Measurements from ENCODE around the gene PDP2.

The PDP2 gene

GRCh38 chr16:66846266-66846665 lies 34.0 kb upstream of the PDP2 start:
- TF ChIP-seq SPI1 (IDR thresholded peaks at IDR 0.05; ENCODE audit: borderline replicate concordance, low read depth) = no peak
- no peak for TF ChIP-seq GABPA (IDR thresholded peaks at IDR 0.05; ENCODE audit: low read depth)
- TF ChIP-seq POLR2AphosphoS5 (IDR thresholded peaks at IDR 0.05; ENCODE audit: low read depth) = no peak
- no peak for TF ChIP-seq CTCF (IDR thresholded peaks at IDR 0.05; ENCODE audit: insufficient read depth, low read length)
- no peak for TF ChIP-seq REST (IDR thresholded peaks at IDR 0.05; ENCODE audit: insufficient replicate concordance, low read depth)
- no peak overlapping the region for H3K4me3 ChIP-seq (replicated peaks; ENCODE audit: insufficient read depth, low read length)
- peaks cover 18% of the 10 kb centered on the region for H3K27me3 ChIP-seq (ENCODE audit: insufficient read depth, poor library complexity, severe bottlenecking)

GRCh38 chr16:66846831-66847230 lies 33.5 kb upstream of the PDP2 start:
- H3K27me3 ChIP-seq (ENCODE audit: insufficient read depth, poor library complexity, severe bottlenecking) = peaks cover 18% of the 10 kb centered on the region
- no peak overlapping the region for H3K4me3 ChIP-seq (replicated peaks; ENCODE audit: insufficient read depth, low read length)
- H3K27ac ChIP-seq (replicated peaks) = no peak overlapping the region
- no peak for TF ChIP-seq SPI1 (IDR thresholded peaks at IDR 0.05; ENCODE audit: borderline replicate concordance, low read depth)
- no peak for TF ChIP-seq POLR2AphosphoS5 (IDR thresholded peaks at IDR 0.05; ENCODE audit: low read depth)
- TF ChIP-seq REST (IDR thresholded peaks at IDR 0.05; ENCODE audit: insufficient replicate concordance, low read depth) = no peak
- DNase-seq (ENCODE audit: low read depth in 1 of 2, low spot score in 1 of 2) = no peak

More at GRCh38 chr16:66846266-66846665, 34.0 kb upstream of the PDP2 start:
- no peak for DNase-seq (ENCODE audit: low read depth in 1 of 2, low spot score in 1 of 2)
- H3K27ac ChIP-seq (replicated peaks) = no peak overlapping the region

- peaks cover 18% of the 10 kb centered on the region for H3K27me3 ChIP-seq (ENCODE audit: insufficient read depth, poor library complexity, severe bottlenecking)
- no peak overlapping the region for H3K4me3 ChIP-seq (replicated peaks; ENCODE audit: insufficient read depth, low read length)
- TF ChIP-seq REST (IDR thresholded peaks at IDR 0.05; ENCODE audit: insufficient replicate concordance, low read depth) (no peak), GABPA (IDR thresholded peaks at IDR 0.05; ENCODE audit: low read depth) (no peak), CTCF (IDR thresholded peaks at IDR 0.05; ENCODE audit: insufficient read depth, low read length) (no peak), SPI1 (IDR thresholded peaks at IDR 0.05; ENCODE audit: borderline replicate concordance, low read depth) (no peak), POLR2AphosphoS5 (IDR thresholded peaks at IDR 0.05; ENCODE audit: low read depth) (no peak)
- H3K27ac ChIP-seq (replicated peaks) = no peak overlapping the region
- DNase-seq (ENCODE audit: low read depth in 1 of 2, low spot score in 1 of 2) = no peak
Observed at GRCh38 chr16:66847533-66848067, 32.7 kb upstream of the PDP2 start.

Data from HL-60 (cell line).